KMS-11 (cell line): ENCODE results near the gene ITGB5.
A peak's percentile ranks its signal among the peaks of the same experiment; 100 is the strongest.

Source experiments
- H2AFZ ChIP-seq: fragments of 200-600 bp; sonication (generic); 2 replicates; pipeline ENCODE4 v1.6.1; 2016; ENCODE audit warnings: antibody characterized with exemption, mixed run types, low read depth
- H3K27ac ChIP-seq: fragments of 200-600 bp; sonication (generic); 2 replicates; pipeline ENCODE4 v1.6.1; 2016; ENCODE audit warnings: mild to moderate bottlenecking, mixed run types
- H3K27me3 ChIP-seq: fragments of 200-600 bp; sonication (generic); 2 replicates; pipeline ENCODE4 v1.6.1; 2017; ENCODE audit warnings: mild to moderate bottlenecking, low read depth, mixed run types, moderate library complexity; ENCODE audit not compliant: insufficient read depth
- H3K36me3 ChIP-seq: fragments of 200-600 bp; sonication (generic); 2 replicates; pipeline ENCODE4 v1.6.1; 2017; ENCODE audit warnings: mild to moderate bottlenecking, mixed run types; ENCODE audit not compliant: insufficient read depth
- H3K4me1 ChIP-seq: fragments of 200-600 bp; sonication (generic); 2 replicates; pipeline ENCODE4 v1.6.1; 2016; ENCODE audit warnings: mild to moderate bottlenecking, low read depth, mixed run types; ENCODE audit not compliant: poor library complexity, severe bottlenecking
- H3K4me2 ChIP-seq: fragments of 200-600 bp; sonication (generic); 2 replicates; pipeline ENCODE4 v1.7.0; 2016; ENCODE audit warnings: mild to moderate bottlenecking, mixed run types
- H3K4me3 ChIP-seq: fragments of 200-600 bp; sonication (generic); IDR thresholded peaks from 2 replicates; pipeline ENCODE4 v1.6.1; 2017; ENCODE audit warnings: low read depth, low read length, mixed read lengths; ENCODE audit not compliant: insufficient read depth
- H3K79me2 ChIP-seq: fragments of 200-600 bp; sonication (generic); 2 replicates; pipeline ENCODE4 v1.6.1; 2016; ENCODE audit warnings: low read depth, mixed run types; ENCODE audit not compliant: insufficient read depth
- H3K9ac ChIP-seq: fragments of 200-600 bp; sonication (generic); 2 replicates; pipeline ENCODE4 v1.6.1; 2016; ENCODE audit warnings: mild to moderate bottlenecking, mixed run types
- H4K20me1 ChIP-seq: fragments of 200-600 bp; sonication (generic); 2 replicates; pipeline ENCODE4 v1.6.1; 2016; ENCODE audit warnings: mild to moderate bottlenecking, mixed run types; ENCODE audit not compliant: insufficient read depth
- CTCF ChIP-seq: fragments of 200-600 bp; sonication (generic); conservative IDR thresholded peaks from 2 replicates; pipeline ENCODE4 v1.6.1; 2017; ENCODE audit warnings: low read depth, mild to moderate bottlenecking, antibody characterized with exemption, low read length, moderate library complexity, mixed read lengths

Gene ITGB5

GRCh38 chr3:124780356-124780755 is 106.8 kb downstream of the ITGB5 start:
- Histone ChIP-seq H3K4me1 (peaks cover 97% of the 10 kb centered on the region), H2AFZ (no peak overlapping the region), H3K4me3 (no peak overlapping the region), H3K36me3 (no peaks in the 10 kb centered on the region; the same call in 1 of the 2 replicates), H3K27me3 (no peaks in the 10 kb centered on the region), H3K79me2 (peaks cover 9% of the 10 kb centered on the region; the same call in 1 of the 2 replicates), H3K27ac (peak overlapping the region; percentile 97; the same call in 1 of the 2 replicates), H4K20me1 (no peaks in the 10 kb centered on the region), H3K4me2 (peak overlapping the region; percentile 66; the same call in 1 of the 2 replicates), H3K9ac (no peak overlapping the region)
- TF ChIP-seq CTCF: no peak

GRCh38 chr3:124779751-124780191 is 107.4 kb downstream of the ITGB5 start:
- H3K27ac ChIP-seq: no peak overlapping the region
- no peak overlapping the region for H3K4me3 ChIP-seq
- H2AFZ ChIP-seq: no peak overlapping the region
- H3K9ac ChIP-seq: no peak overlapping the region
- TF ChIP-seq CTCF: no peak
- no peaks in the 10 kb centered on the region for H4K20me1 ChIP-seq
- H3K27me3 ChIP-seq: no peaks in the 10 kb centered on the region
- H3K4me2 ChIP-seq: no peak overlapping the region
- H3K36me3 ChIP-seq: no peaks in the 10 kb centered on the region; the same call in 1 of the 2 replicates
- peaks cover 9% of the 10 kb centered on the region; the same call in 1 of the 2 replicates for H3K79me2 ChIP-seq
- peaks cover 97% of the 10 kb centered on the region for H3K4me1 ChIP-seq

GRCh38 chr3:124779116-124779515 is 108.0 kb downstream of the ITGB5 start:
- Histone ChIP-seq H3K27ac (no peak overlapping the region), H3K4me3 (no peak overlapping the region), H2AFZ (no peak overlapping the region), H3K9ac (no peak overlapping the region), H3K4me1 (peaks cover 97% of the 10 kb centered on the region), H3K27me3 (no peaks in the 10 kb centered on the region), H4K20me1 (no peaks in the 10 kb centered on the region), H3K79me2 (peaks cover 9% of the 10 kb centered on the region; the same call in 1 of the 2 replicates), H3K4me2 (no peak overlapping the region), H3K36me3 (no peaks in the 10 kb centered on the region; the same call in 1 of the 2 replicates)
- TF ChIP-seq CTCF: no peak

GRCh38 chr3:124777762-124778470 is 109.2 kb downstream of the ITGB5 start:
- peak overlapping the region; percentile 19; the same call in 1 of the 2 replicates for H3K27ac ChIP-seq
- H2AFZ ChIP-seq: no peak overlapping the region
- no peak for TF ChIP-seq CTCF
- H3K79me2 ChIP-seq: peaks cover 7% of the 10 kb centered on the region; the same call in 1 of the 2 replicates
- no peaks in the 10 kb centered on the region; the same call in 1 of the 2 replicates for H3K36me3 ChIP-seq
- peak overlapping the region; percentile 44; the same call in 1 of the 2 replicates for H3K4me2 ChIP-seq
- H3K4me1 ChIP-seq: peaks cover 97% of the 10 kb centered on the region
- H3K27me3 ChIP-seq: no peaks in the 10 kb centered on the region
- H3K9ac ChIP-seq: no peak overlapping the region
- H3K4me3 ChIP-seq: no peak overlapping the region
- no peaks in the 10 kb centered on the region for H4K20me1 ChIP-seq
